Measurements from ENCODE around the gene SORCS3. TPM values are rescaled to one million over a fixed set of nuclear protein-coding genes. Genes with fewer than 3 reads are reported as not detected.

SORCS3 gene
- total RNA-seq, 1 experiment from 2014 or later, result 0.18 TPM

- CTCF ChIA-PET, result no interaction called here
- no TSS peak for BruUV-seq (replicated peaks)
- intact Hi-C loops (cut with micrococcal nuclease; ENCODE audit: unreplicated experiment), result no loop called here
- no peak for DNase-seq
- Histone ChIP-seq H3K9me3 (no peaks in the 10 kb centered on the region), H3K4me1 (no peaks in the 10 kb centered on the region), H3K27me3 (replicated peaks; ENCODE audit: control insufficient read depth, insufficient read depth, low read length) (no peaks in the 10 kb centered on the region; the same call in 1 of the 2 replicates), H3K4me3 (ENCODE audit: low read depth, low read length) (no peak overlapping the region), H3K36me3 (ENCODE audit: control insufficient read depth, insufficient read depth, low read length) (no peaks in the 10 kb centered on the region)
- no peak for TF ChIP-seq CTCF (IDR thresholded peaks at IDR 0.05; ENCODE audit: insufficient read depth in 1 of 2, low read depth in 1 of 2, low read length in 1 of 2, severe bottlenecking in 1 of 2, unreplicated experiment in 1 of 2)
- Mint-ChIP-seq H3K4me1 (ENCODE audit: low read depth, unreplicated experiment) (no peaks in the 10 kb centered on the region), H3K4me3 (ENCODE audit: unreplicated experiment) (no peak overlapping the region), H3K9me3 (ENCODE audit: unreplicated experiment) (no peaks in the 10 kb centered on the region), H3K27me3 (ENCODE audit: insufficient read depth, unreplicated experiment) (peaks cover 11% of the 10 kb centered on the region), H3K36me3 (ENCODE audit: insufficient read depth, unreplicated experiment) (no peaks in the 10 kb centered on the region), H3K27ac (ENCODE audit: unreplicated experiment) (no peak overlapping the region)
- POLR2A ChIA-PET, result no interaction called here
Observed at GRCh38 chr10:105042906-105043552, 401.9 kb downstream of the SORCS3 start.

DNA sequence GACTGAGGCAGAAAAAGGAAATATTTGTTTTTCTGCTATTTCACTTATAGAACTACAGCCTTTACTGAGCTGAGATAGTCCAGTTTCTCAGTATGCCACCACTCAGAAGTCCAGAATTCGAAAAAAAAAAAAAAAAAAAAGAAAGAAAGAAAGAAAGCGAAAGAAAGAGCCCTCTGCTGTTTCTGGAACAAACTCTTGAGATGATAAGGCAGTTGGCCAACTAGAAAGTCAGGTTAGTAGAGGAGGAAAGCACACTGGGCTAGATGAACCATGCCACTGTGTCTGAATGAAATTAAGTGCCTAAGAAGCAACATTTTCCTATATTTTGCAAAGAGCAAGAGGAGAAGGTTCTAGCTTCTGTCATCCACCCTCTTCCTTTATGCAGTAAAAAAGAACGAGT lies 403.8 kb downstream of the SORCS3 start:
- TF ChIP-seq CTCF (IDR thresholded peaks at IDR 0.05; ENCODE audit: insufficient read depth in 1 of 2, low read depth in 1 of 2, low read length in 1 of 2, severe bottlenecking in 1 of 2, unreplicated experiment in 1 of 2), result no peak
- no TSS peak for BruUV-seq (replicated peaks)
- no peaks in the 10 kb centered on the region for H3K36me3 Mint-ChIP-seq (ENCODE audit: insufficient read depth, unreplicated experiment)
- no peaks in the 10 kb centered on the region for H3K36me3 ChIP-seq (ENCODE audit: control insufficient read depth, insufficient read depth, low read length)
- CTCF ChIA-PET, result no interaction called here
- H3K27me3 ChIP-seq (replicated peaks; ENCODE audit: control insufficient read depth, insufficient read depth, low read length), result no peaks in the 10 kb centered on the region; the same call in 1 of the 2 replicates
- intact Hi-C loops (cut with micrococcal nuclease; ENCODE audit: unreplicated experiment), result no loop called here
- no peaks in the 10 kb centered on the region for H3K9me3 ChIP-seq
- no peak for DNase-seq
- H3K4me3 ChIP-seq (ENCODE audit: low read depth, low read length), result no peak overlapping the region
- POLR2A ChIA-PET, result no interaction called here
- no peaks in the 10 kb centered on the region for H3K4me1 Mint-ChIP-seq (ENCODE audit: low read depth, unreplicated experiment)
- H3K4me1 ChIP-seq, result no peaks in the 10 kb centered on the region
- no peak overlapping the region for H3K4me3 Mint-ChIP-seq (ENCODE audit: unreplicated experiment)
- peaks cover 13% of the 10 kb centered on the region for H3K27me3 Mint-ChIP-seq (ENCODE audit: insufficient read depth, unreplicated experiment)
- no peaks in the 10 kb centered on the region for H3K9me3 Mint-ChIP-seq (ENCODE audit: unreplicated experiment)
- no peak overlapping the region for H3K27ac Mint-ChIP-seq (ENCODE audit: unreplicated experiment)

GRCh38 chr10:105056413-105056812 lies 415.3 kb downstream of the SORCS3 start:
- H3K4me1 ChIP-seq, result no peaks in the 10 kb centered on the region
- H3K27ac Mint-ChIP-seq (ENCODE audit: unreplicated experiment), result no peak overlapping the region
- no peak overlapping the region for H3K4me3 ChIP-seq (ENCODE audit: low read depth, low read length)
- H3K4me1 Mint-ChIP-seq (ENCODE audit: low read depth, unreplicated experiment), result no peaks in the 10 kb centered on the region
- no peaks in the 10 kb centered on the region for H3K36me3 ChIP-seq (ENCODE audit: control insufficient read depth, insufficient read depth, low read length)
- no peak for DNase-seq
- H3K27me3 ChIP-seq (replicated peaks; ENCODE audit: control insufficient read depth, insufficient read depth, low read length), result no peaks in the 10 kb centered on the region
- no peak overlapping the region for H3K4me3 Mint-ChIP-seq (ENCODE audit: unreplicated experiment)
- no peaks in the 10 kb centered on the region for H3K36me3 Mint-ChIP-seq (ENCODE audit: insufficient read depth, unreplicated experiment)
- ChIA-PET CTCF (no interaction called here), POLR2A (no interaction called here)
- intact Hi-C loops (cut with micrococcal nuclease; ENCODE audit: unreplicated experiment), result no loop called here
- no peak for TF ChIP-seq CTCF (IDR thresholded peaks at IDR 0.05; ENCODE audit: insufficient read depth in 1 of 2, low read depth in 1 of 2, low read length in 1 of 2, severe bottlenecking in 1 of 2, unreplicated experiment in 1 of 2)
- peaks cover 14% of the 10 kb centered on the region for H3K27me3 Mint-ChIP-seq (ENCODE audit: insufficient read depth, unreplicated experiment)
- BruUV-seq (replicated peaks), result no TSS peak
- no peaks in the 10 kb centered on the region for H3K9me3 ChIP-seq
- peaks cover 10% of the 10 kb centered on the region for H3K9me3 Mint-ChIP-seq (ENCODE audit: unreplicated experiment)

Measured in Caco-2 (cell line).